GM19023 (cell line): ENCODE data around the gene WASHC1.
"Not testable (repeated sequence)": the region's sequence is repeated elsewhere in the genome, so short reads cannot be mapped to it uniquely, and the experiment has no call there.

ENCODE experiments used
- ATAC-seq: cut with Tn5 transposase; IDR thresholded peaks from one replicate; pipeline ENCODE4 v1.9.1; 2021; ENCODE audit warnings: mild to moderate bottlenecking, moderate library complexity; ENCODE audit not compliant: unreplicated experiment

The WASHC1 gene

GRCh38 chr9:14129-14809, 15.0 kb downstream of the WASHC1 start:
- not testable (repeated sequence) for ATAC-seq

GRCh38 chr9:11206-11605, 18.1 kb downstream of the WASHC1 start:
- ATAC-seq = not testable (repeated sequence)

- not testable (repeated sequence) for ATAC-seq
Measured at GRCh38 chr9:10653-11053, 18.6 kb downstream of the WASHC1 start.

- ATAC-seq = not testable (repeated sequence)
Measured at GRCh38 chr9:10207-10606, 19.0 kb downstream of the WASHC1 start.
